Spleen (tissue), 11 donors: ENCODE measurements around the gene MYH14. TPM values are rescaled to one million over a fixed set of nuclear protein-coding genes. Genes with fewer than 3 reads are reported as not detected.

Source experiments
- DNase-seq: peaks from one replicate; pipeline ENCODE4 v3.0.0-alpha.2; 2020
- H3K27ac ChIP-seq, 8 donors: fragments of 200-600 bp; sonication (generic) in 7 of 8; 1 replicate in 4 of 8; 2 replicates in 4 of 8; pipeline versions ENCODE4 v1.5.0 to v1.8.0; 2016 to 2021; ENCODE audit warnings: inconsistent platforms in 4 of 8, mild to moderate bottlenecking in 4 of 8, moderate library complexity in 1 of 8
- H3K27me3 ChIP-seq, 7 donors: fragments of 200-600 bp; sonication (generic) in 6 of 7; replicated peaks in 1 of 7; 1 replicate in 4 of 7; 2 replicates in 3 of 7; pipeline versions ENCODE4 v1.5.0 to v1.8.0; 2016 to 2021; ENCODE audit warnings: inconsistent platforms in 3 of 7, mild to moderate bottlenecking in 1 of 7
- H3K36me3 ChIP-seq, 6 donors: fragments of 200-600 bp; sonication (generic) in 5 of 6; 1 replicate in 4 of 6; 2 replicates in 2 of 6; pipeline versions ENCODE4 v1.5.0 to v1.8.0; 2016 to 2021; ENCODE audit warnings: inconsistent platforms in 2 of 6
- H3K4me1 ChIP-seq, 6 donors: fragments of 200-600 bp; sonication (generic) in 5 of 6; 1 replicate in 3 of 6; 2 replicates in 3 of 6; pipeline versions ENCODE4 v1.5.0 to v1.8.0; 2016 to 2021; ENCODE audit warnings: inconsistent platforms in 3 of 6
- H3K4me3 ChIP-seq, 8 donors: fragments of 200-600 bp; sonication (generic) in 7 of 8; 1 replicate in 4 of 8; 2 replicates in 4 of 8; pipeline versions ENCODE4 v1.5.0 to v1.8.0; 2016 to 2021; ENCODE audit warnings: inconsistent platforms in 4 of 8, mild to moderate bottlenecking in 4 of 8, moderate library complexity in 2 of 8
- H3K9me3 ChIP-seq, 8 donors: fragments of 200-600 bp; sonication (generic) in 7 of 8; 1 replicate in 4 of 8; 2 replicates in 4 of 8; pipeline versions ENCODE4 v1.5.0 to v1.8.0; 2016 to 2021; ENCODE audit warnings: inconsistent platforms in 4 of 8
- POLR2A ChIP-seq, 3 donors: fragments of 450-650 bp; IDR thresholded peaks; one replicate each; pipeline ENCODE4 v1.5.1; 2017; ENCODE audit warnings: antibody characterized with exemption in 3 of 3, mild to moderate bottlenecking in 1 of 3
- POLR2AphosphoS5 ChIP-seq, 3 donors: sonication (generic); formaldehyde crosslinking; IDR thresholded peaks; one replicate each; pipeline ENCODE4 v1.5.1; 2017; ENCODE audit warnings: antibody characterized with exemption in 3 of 3
- WGBS, 5 donors: extraction: QIAGEN DNeasy Blood & Tissue Kit in 3 of 5; methylation state at CpG; one replicate each; pipeline versions ENCODE4 v1.1.5 to v1.1.7; 2013 to 2018; 5-methylcytosine and 5-hydroxymethylcytosine counted together
- intact Hi-C: fragments of 100-400 bp; cut with DNase I; formaldehyde crosslinking; loops from one replicate; pipeline ENCODE4 v1.15.0; 2023; ENCODE audit warnings: low total_unique reads
- polyA plus RNA-seq, 3 donors: library from polyadenylated mRNA; stranded (reverse); fragments of 200-250 nt; gene quantifications; one replicate each; pipeline ENCODE4 v1.2.1, GENCODE V29; 2013
- total RNA-seq, 7 donors: library from RNA; depleted of rRNA in 3 of 7; stranded (reverse); fragments of >200 nt in 3 of 7; fragmentation: NEBNext Ultra II Directional in 4 of 7; extraction: Animal tissue kit (Norgen Biotek cat#: 25700) in 4 of 7; gene quantifications; one replicate each; pipeline versions ENCODE4 v1.1.0 to v1.2.1, GENCODE V29; 2016 to 2021
- TF ChIP-seq, protein P1 (sequence below), 11 experiments: fragments of 200-600 bp in 7 of 11; fragments of 450-650 bp in 4 of 11; sonication (generic) in 4 of 11; IDR thresholded peaks in 8 of 11; conservative IDR thresholded peaks in 3 of 11; 1 replicate in 7 of 11; 2 replicates in 4 of 11; pipeline versions ENCODE4 v1.4.0 to v1.8.0; 2016 to 2021; ENCODE audit warnings: antibody characterized with exemption in 11 of 11, inconsistent platforms in 4 of 11, mild to moderate bottlenecking in 1 of 11
- donor health status: healthy with polysubstance abuse.
- donor health status: DM: no; HTN: no; CAD: no; lungs with moderate emphysema.
- donor health status: DM: no; HTN: no; CAD: no.
- donor health status: Bipolar disorder and iron deficiency.
- donor health status: healthy.
- donor health status: DM: no; HTN: no; CAD: no.
- donor health status: DM: yes; HTN: yes; CAD: no.

MYH14 gene
- total and polyA plus RNA-seq, 10 donors: 0.04 to 1.5 (median 0.28) TPM; not detected in 1

DNA sequence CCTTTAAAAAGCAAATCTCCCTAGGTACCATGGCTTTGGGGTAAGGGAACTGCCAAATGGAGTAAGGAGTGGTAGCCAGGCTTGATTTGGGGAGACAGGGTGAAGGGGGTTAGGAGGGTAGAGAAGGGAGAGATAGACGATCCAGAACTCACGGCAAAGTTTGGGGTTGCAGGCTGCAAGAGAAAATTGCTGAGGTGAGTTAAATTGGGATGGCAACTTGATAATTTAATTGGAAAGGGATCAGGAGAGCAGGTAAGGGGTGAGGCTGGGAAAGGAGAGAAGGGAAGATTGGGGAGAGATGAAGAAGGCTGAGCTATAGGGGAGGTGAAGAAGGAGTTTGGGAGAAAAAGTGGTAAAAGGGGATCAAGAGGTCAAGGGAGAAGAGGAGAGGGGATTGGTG lies 44.3 kb upstream of the MYH14 start:
- intact Hi-C loops: no loop called here
- H3K4me3 ChIP-seq: no peak overlapping the region
- H3K4me1 ChIP-seq: no peaks in the 10 kb centered on the region
- DNase-seq: no peak
- no peak overlapping the region for H3K27ac ChIP-seq
- no peaks in the 10 kb centered on the region for H3K36me3 ChIP-seq
- H3K9me3 ChIP-seq: peaks cover 0 to 36% (median 20%) of the 10 kb centered on the region in 8 donors
- WGBS, 5 donors: 82 to 96% (median 93%) methylated on average over 2 of the region's 2 CpGs
- TF ChIP-seq POLR2AphosphoS5 (IDR thresholded peaks at IDR 0.05): no peak
- no peak for TF ChIP-seq POLR2A (IDR thresholded peaks at IDR 0.05)
- TF ChIP-seq, protein P1, sequence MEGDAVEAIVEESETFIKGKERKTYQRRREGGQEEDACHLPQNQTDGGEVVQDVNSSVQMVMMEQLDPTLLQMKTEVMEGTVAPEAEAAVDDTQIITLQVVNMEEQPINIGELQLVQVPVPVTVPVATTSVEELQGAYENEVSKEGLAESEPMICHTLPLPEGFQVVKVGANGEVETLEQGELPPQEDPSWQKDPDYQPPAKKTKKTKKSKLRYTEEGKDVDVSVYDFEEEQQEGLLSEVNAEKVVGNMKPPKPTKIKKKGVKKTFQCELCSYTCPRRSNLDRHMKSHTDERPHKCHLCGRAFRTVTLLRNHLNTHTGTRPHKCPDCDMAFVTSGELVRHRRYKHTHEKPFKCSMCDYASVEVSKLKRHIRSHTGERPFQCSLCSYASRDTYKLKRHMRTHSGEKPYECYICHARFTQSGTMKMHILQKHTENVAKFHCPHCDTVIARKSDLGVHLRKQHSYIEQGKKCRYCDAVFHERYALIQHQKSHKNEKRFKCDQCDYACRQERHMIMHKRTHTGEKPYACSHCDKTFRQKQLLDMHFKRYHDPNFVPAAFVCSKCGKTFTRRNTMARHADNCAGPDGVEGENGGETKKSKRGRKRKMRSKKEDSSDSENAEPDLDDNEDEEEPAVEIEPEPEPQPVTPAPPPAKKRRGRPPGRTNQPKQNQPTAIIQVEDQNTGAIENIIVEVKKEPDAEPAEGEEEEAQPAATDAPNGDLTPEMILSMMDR (IDR thresholded peaks at IDR 0.05 in 8 of 11, conservative IDR thresholded peaks at IDR 0.05 in 3 of 11): no peak
- peaks cover 0 to 31% (median 5%) of the 10 kb centered on the region in 7 donors for H3K27me3 ChIP-seq

DNA sequence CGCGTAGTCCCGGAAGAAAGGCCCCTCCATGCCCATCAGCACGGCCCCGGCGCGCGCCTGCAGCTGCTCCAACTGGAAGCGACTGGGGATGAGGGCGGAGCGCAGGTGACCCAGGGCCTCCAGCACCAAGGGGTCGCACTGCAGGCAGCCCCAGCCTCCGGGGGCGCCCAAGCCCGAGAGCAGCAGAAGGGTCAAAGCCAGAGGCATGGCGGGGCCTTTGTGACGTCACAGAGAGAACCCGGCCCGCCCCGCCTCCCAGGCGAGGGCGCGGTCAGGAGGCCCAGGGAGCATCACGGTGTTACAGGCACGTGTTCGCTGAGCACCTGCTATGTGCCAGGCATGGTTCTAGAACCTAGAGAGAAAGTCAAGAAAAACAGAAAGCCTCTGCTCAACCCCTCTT lies 40.4 kb upstream of the MYH14 start, which contains the start of gene IZUMO2:
Gene IZUMO2, minus strand, starts transcription at position 294 of the 400 bp plus-strand sequence. Its CDS starts 87 bp downstream, at position 207.
- TF ChIP-seq POLR2AphosphoS5 (IDR thresholded peaks at IDR 0.05): no peak
- TF ChIP-seq, protein P1 (IDR thresholded peaks at IDR 0.05 in 8 of 11, conservative IDR thresholded peaks at IDR 0.05 in 3 of 11): no peak
- no peak for TF ChIP-seq POLR2A (IDR thresholded peaks at IDR 0.05)
- DNase-seq: no peak
- Histone ChIP-seq H3K9me3 (peaks cover 0 to 29% (median 18%) of the 10 kb centered on the region in 8 donors), H3K27me3 (peaks cover 0 to 56% (median 5%) of the 10 kb centered on the region in 7 donors), H3K27ac (no peak within 1 kb of the TSS), H3K36me3 (no peaks in the 10 kb centered on the region), H3K4me1 (no peaks in the 10 kb centered on the region), H3K4me3 (no peak within 1 kb of the TSS)
- 18 to 37% (median 21%) methylated on average over 15 to 26 of the region's 26 CpGs for WGBS, 5 donors
- intact Hi-C loops: no loop called here

DNA sequence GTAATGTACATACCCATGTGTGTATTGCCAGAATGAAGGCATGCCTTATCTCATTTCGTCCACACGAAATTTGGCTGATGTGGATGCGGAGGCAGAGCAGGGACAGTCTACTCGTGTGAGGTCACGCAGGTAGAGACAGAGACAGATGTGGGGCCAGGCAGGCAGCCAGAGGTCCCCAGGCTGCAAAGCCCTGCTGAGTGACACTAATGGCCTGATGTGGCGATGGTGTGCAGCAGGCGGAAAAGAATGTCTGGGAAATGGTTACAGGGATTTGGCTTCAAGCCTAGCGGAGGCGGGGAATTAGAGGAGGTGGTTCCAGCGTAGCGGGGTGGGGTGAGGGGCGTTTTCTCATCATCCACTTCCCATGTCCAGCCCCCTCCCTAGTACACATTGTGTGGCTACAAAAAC lies 36.1 kb upstream of the MYH14 start:
- Histone ChIP-seq H3K36me3 (no peaks in the 10 kb centered on the region), H3K27ac (no peak overlapping the region), H3K27me3 (peaks cover 0 to 64% (median 5%) of the 10 kb centered on the region in 7 donors), H3K4me1 (no peaks in the 10 kb centered on the region), H3K4me3 (no peak overlapping the region), H3K9me3 (peaks cover 0 to 9% (median 0%) of the 10 kb centered on the region in 8 donors)
- no peak for DNase-seq
- TF ChIP-seq POLR2A (IDR thresholded peaks at IDR 0.05) (no peak), POLR2AphosphoS5 (IDR thresholded peaks at IDR 0.05) (no peak)
- TF ChIP-seq, protein P1 (IDR thresholded peaks at IDR 0.05 in 8 of 11, conservative IDR thresholded peaks at IDR 0.05 in 3 of 11): no peak
- 51 to 62% (median 55%) methylated on average over 12 of the region's 12 CpGs for WGBS, 5 donors
- intact Hi-C loops: no loop called here

DNA sequence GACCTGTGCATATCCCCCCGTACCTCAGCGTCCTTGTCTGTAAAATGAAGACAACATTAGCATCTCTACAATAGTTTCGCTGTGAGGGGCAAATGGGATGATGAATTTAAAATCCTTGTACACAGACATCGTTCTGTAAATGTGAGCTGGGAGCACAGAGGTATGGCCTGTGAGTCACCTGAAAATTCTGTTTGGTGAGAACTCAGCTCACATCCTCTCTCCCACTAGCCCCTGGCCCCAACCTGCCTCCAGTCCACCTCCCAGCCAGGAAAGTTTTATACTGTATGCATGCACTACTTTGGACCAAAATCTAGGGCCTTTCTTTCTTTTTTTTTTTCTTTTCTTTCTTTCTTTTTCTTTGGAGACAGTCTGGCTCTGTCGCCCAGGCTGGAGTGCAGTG lies 31.7 kb upstream of the MYH14 start:
- peaks cover 0 to 7% (median 0%) of the 10 kb centered on the region in 8 donors for H3K9me3 ChIP-seq
- H3K4me3 ChIP-seq: no peak overlapping the region
- no peak overlapping the region for H3K27ac ChIP-seq
- WGBS, 5 donors: 81 to 97% (median 89%) methylated on average over 5 of the region's 5 CpGs
- H3K4me1 ChIP-seq: no peaks in the 10 kb centered on the region
- TF ChIP-seq POLR2AphosphoS5 (IDR thresholded peaks at IDR 0.05): no peak
- TF ChIP-seq, protein P1 (IDR thresholded peaks at IDR 0.05 in 8 of 11, conservative IDR thresholded peaks at IDR 0.05 in 3 of 11): no peak
- TF ChIP-seq POLR2A (IDR thresholded peaks at IDR 0.05): no peak
- DNase-seq: no peak
- peaks cover 0 to 37% (median 0%) of the 10 kb centered on the region in 7 donors for H3K27me3 ChIP-seq
- intact Hi-C loops: no loop called here
- no peaks in the 10 kb centered on the region for H3K36me3 ChIP-seq
